Prostate gland (tissue), 2 donors: ENCODE data around the gene GALNT8.

Source experiments
- CTCF ChIP-seq, 4 experiments: fragments of 200-600 bp in 2 of 4; fragments of 450-650 bp in 2 of 4; sonication (generic) in 2 of 4; IDR thresholded peaks; 1 replicate in 3 of 4; 2 replicates in 1 of 4; pipeline ENCODE4 v1.5.1; 2016 to 2019; ENCODE audit warnings: antibody characterized with exemption in 4 of 4, mild to moderate bottlenecking in 2 of 4, moderate library complexity in 2 of 4
- POLR2A ChIP-seq: fragments of 450-650 bp; IDR thresholded peaks from one replicate; pipeline ENCODE4 v1.6.1; 2016; ENCODE audit warnings: antibody characterized with exemption, mild to moderate bottlenecking
- POLR2AphosphoS5 ChIP-seq: sonication (generic); formaldehyde crosslinking; IDR thresholded peaks from one replicate; pipeline ENCODE4 v1.6.1; 2017; ENCODE audit warnings: antibody characterized with exemption

DNA sequence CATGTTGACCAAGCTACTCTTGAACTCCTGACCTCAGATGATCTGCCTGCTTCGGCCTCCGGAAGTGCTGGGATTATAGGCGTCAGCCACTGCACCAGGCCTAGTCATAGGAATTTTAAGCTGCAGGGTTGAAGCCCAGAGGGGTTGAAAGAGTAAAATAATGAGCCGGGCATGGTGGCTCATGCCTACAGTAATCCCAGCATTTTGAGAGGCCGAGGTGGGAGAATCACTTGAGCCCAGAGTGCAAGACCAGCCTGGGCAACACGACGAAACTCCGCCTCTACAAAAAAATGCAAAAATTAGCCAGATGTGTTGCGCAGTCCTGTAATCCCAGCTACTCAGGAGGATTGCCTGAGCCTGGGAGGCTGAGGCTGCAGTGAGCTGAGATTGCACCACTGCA lies 69.6 kb downstream of the GALNT8 start:
- no peak for TF ChIP-seq CTCF (IDR thresholded peaks at IDR 0.05)
- no peak for TF ChIP-seq POLR2AphosphoS5
- TF ChIP-seq POLR2A = no peak
